Activated naive CD4-positive, alpha-beta T cell treated with Interleukin-2 at 50 U/mL for 16 hours (primary cell): ENCODE data around the gene ATRX.
"Not testable (repeated sequence)": the region's sequence is repeated elsewhere in the genome, so short reads cannot be mapped to it uniquely, and the experiment has no call there.

Experiments used
- DNase-seq: peaks from one replicate; pipeline ENCODE4 v3.0.0-alpha.2; 2020

Gene ATRX

DNA sequence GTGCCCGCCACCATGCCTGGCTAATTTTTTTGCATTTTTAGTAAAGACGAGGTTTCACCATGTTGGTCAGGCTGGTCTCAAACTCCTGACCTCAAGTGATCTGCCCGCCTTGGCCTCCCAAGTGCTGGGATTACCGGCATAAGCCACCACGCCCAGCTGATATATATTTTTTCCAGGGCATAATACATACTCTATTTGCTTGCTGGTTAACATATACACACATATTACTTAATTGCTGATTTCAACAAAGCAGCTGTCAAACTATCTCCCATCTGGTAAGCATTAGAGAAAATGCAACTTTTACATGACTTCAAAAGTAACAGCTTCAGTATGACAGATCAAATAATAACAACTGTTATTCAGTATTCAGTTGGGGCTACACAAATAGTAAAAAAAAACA is 164.6 kb downstream of the ATRX start:
- not testable (repeated sequence) for DNase-seq

GRCh38 chrX:77617206-77617605 is 168.8 kb downstream of the ATRX start:
- DNase-seq = no peak

DNA sequence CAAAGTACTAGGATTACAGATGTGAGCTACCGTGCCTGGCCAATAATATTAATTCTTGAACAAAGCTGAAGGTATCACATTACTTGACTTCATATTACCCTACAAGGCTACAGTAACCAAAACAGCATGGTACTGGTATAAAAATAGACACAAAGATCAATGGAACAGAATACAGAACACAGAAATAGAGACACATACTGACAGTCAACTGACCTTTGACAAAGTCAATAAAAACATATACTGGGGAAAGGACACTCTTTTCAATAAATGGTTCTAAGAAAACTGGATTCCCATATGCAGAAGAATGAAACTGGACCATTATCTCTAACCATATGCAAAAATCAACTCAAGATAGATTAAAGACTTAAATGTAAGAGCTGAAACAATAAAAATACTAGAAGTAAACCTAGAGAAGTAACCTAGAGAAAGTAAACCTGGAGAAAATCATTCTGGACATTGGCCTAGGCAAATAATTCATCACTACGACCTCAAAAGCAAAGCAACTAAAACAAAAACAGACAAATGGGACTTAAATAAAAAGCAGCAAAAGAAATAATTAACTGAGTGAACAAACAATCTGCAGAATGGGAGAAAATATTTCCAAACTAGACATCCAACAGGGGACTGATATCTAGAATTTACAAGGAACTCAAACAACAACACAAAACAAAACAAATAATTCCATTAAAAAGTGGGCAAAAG is 182.2 kb downstream of the ATRX start:
- no peak for DNase-seq

GRCh38 chrX:77597511-77597910 is 188.5 kb downstream of the ATRX start:
- no peak for DNase-seq

DNA sequence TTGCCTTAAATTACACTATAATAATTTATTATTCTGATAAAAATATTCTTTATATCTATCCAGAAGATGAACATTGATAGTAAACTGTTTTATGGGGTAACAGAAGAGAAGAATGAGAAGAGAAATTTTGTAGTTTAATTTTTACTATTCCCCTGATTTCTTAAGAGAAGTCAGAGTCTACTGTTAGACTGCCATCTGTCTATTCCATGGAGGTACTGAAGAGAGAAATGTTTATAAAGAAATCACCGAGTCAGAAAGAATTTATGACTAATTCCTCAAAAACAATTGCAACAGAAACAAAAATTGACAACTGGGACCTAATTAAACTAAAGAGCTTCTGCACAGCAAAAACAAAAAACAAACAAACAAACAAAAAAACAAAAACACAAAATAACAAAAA is 188.9 kb downstream of the ATRX start:
- DNase-seq = no peak

GRCh38 chrX:77595848-77596247 is 190.2 kb downstream of the ATRX start:
- no peak for DNase-seq

DNA sequence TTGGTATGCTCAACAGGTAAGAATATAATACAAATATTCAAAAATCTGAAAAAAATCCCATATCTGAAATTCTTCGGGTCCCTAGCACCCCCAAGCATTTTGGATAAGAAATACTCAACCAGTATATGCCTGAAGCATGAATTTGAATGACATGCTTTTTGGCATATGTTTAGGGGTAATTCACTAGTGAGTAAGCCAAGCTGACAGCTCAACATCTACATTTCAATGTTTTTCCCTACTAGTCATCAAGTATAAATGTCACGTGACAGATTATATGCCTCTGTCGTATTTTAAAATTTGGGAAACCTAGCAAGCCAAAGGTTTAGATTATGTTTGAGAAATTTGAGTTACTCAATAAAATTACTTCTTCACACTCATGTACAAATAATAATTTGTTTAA is 213.7 kb downstream of the ATRX start:
- DNase-seq = no peak

GRCh38 chrX:77565278-77565677 is 220.7 kb downstream of the ATRX start:
- DNase-seq = no peak

GRCh38 chrX:77564823-77565222 is 221.2 kb downstream of the ATRX start:
- DNase-seq = no peak

DNA sequence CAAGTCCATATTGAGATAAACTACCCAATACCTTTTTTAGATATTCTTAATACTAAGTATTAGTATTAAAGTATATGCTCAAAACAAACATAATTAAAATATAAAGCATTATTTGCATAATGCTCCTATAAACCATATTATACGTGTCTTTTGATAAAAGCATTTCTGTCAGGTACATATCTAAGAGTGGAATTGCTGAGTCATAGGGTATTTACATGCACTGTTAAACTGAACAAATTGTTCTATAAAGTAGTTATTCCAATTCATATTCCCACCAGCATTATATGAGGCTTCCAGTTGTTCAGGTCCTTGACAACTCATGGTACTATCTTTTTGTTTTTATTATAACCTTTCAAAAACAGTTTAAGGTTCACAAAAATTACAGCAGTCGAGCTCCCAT is 224.6 kb downstream of the ATRX start:
- no peak for DNase-seq

- no peak for DNase-seq
Measured at GRCh38 chrX:77556276-77556675, 229.7 kb downstream of the ATRX start.

DNA sequence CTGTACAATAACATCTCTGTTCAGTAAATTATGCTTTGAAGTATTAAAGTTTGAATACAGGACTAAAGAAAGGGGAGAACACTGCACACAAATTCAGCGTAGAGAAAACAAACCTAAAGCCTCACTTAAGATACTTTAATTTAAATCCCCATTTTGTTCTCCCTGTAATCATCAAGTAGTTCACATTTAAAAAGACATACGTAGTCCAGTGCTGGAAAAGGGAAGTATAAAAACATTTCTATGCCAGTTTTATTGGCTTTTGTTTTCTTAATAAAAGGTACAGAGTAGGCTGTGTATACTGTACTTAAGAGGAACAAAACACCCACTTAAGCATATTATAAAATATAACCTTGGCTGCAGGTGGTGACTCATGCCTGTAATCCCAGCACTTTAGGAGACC is 237.3 kb downstream of the ATRX start:
- DNase-seq = no peak

DNA sequence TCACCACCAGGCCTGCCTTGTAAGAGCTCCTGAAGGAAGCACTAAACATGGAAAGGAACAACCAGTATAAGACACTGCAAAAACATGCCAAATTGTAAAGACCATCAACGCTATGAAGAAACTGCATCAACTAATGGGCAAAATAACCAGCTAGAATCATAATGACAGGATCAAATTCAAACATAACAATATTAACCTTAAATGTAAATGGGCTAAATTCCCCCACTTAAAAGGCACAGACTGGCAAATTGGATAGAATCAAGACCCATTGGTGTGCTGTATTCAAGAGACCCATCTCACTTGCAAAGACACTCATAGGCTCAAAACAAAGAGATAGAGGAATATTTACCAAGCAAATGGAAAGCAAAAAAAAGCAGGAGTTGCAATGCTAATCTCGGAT is 246.2 kb downstream of the ATRX start:
- DNase-seq = not testable (repeated sequence)

GRCh38 chrX:77531261-77531660 is 254.8 kb downstream of the ATRX start:
- not testable (repeated sequence) for DNase-seq

DNA sequence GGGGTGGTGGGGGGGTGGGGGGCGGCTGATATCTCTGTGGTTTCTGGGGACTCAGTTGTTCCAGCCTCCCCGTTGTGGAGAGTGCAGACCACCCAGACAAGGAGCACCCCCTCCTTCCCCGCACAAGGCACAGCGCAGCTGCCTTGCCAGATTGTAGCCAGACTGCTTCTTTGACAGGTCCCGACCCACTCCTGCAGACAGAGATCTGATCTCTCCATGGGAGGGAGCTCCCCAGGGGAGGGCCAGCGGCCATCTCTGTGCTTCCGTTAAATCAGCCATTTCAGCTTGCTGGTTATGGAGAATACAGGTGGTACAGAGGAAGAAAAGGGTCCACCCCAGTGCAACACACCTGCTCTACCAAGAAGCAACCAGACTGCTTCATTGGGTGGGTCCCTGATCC is 258.0 kb downstream of the ATRX start:
- no peak for DNase-seq

GRCh38 chrX:77527233-77528001 is 258.6 kb downstream of the ATRX start:
- no peak for DNase-seq

DNA sequence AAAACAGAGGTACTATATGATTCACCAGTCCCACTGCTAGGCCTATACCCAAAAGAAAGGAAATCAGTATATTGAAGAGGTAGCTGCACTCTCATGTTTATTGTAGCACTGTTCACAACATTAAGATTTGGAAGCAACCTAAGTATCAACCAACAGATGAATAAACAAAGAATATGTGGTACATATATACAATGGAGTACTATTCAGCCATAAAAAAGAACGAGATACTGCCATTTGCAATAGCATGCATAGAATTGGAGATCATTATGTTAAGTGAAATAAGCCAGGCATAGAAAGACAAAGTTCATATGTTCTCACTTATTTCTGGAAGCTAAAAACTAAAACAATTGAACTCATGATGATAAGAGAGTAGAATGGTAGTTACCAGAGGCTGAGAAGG is 266.3 kb downstream of the ATRX start:
- DNase-seq = no peak

DNA sequence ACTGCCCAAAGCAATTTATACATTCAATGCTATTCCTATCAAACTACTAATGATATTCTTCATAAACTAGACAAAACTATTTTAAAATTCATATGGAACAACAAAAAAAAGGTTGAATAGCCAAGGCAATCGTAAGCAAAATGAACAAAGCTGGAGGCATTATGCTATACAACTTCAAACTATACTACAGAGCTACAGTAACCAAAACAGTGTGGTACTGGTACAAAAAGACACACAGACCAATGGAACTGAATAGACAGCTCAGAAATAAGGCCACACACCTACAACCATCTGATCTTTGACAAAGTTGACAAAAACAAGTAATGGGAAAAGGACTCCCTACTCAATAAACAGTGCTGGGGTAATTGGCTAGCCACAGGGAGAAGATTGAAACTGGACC is 271.8 kb downstream of the ATRX start:
- DNase-seq = no peak

- no peak for DNase-seq
Measured at GRCh38 chrX:77510007-77510406, 276.0 kb downstream of the ATRX start.

GRCh38 chrX:77505227-77505626 is 280.8 kb downstream of the ATRX start:
- no peak for DNase-seq

DNA sequence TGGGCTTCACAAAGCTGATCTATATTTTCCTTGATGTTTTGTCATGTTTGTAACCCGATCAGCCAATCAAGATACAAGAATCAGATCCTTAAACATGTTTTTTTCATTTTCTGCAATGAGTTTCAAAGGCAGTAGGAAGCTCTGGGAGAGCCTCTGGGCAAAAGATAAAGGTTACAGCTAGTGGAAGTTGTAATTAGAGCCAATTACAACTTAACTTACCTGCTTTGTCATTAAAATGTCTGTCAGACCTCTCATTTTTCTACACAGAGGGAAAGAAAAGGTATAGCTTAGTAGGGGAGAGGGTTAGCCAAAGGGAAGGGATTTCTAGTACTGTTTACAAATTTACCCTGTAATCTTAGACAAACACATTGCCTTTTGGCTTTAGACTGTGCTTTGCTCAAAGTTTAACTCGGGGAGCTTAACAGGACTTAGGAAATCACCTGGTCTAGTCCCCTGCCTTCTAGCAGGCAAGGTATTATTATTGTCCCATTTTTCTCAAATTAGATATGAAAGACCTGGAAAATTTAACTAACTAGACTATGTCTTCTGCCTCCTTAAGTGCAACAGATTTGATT is 283.0 kb downstream of the ATRX start:
- DNase-seq = no peak

DNA sequence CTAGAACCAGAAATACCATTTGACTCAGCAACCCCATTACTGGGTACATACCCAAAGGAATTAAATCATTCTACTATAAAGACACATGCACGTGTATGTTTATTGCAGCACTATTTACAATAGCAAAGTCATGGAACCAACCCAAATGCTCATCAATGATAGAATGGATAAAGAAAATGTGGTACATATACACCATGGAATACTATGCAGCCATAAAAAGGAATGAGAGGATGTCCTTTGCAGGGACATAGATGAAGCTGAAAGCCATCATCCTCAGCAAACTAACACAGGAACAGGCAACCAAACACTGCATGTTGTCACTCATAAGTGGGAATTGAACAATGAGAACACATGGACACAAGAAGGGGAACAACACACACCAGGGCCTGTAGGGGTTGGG is 285.9 kb downstream of the ATRX start:
- not testable (repeated sequence) for DNase-seq

- no peak for DNase-seq
Measured at GRCh38 chrX:77493677-77494553, 292.1 kb downstream of the ATRX start.
